AG09309 (cell line): ENCODE results near the gene NTSR1.

ENCODE experiments used
- DNase-seq: peaks from one replicate; pipeline ENCODE4 v3.0.0-alpha.2; 2010; ENCODE audit warnings: low read depth
- H3K4me3 ChIP-seq: 2 replicates; pipeline ENCODE4 v1.5.1; 2011; ENCODE audit warnings: mild to moderate bottlenecking, low read depth, low read length, moderate library complexity; ENCODE audit not compliant: control insufficient read depth
- TF ChIP-seq, protein P1 (sequence below): IDR thresholded peaks from 2 replicates; pipeline ENCODE4 v1.5.1; 2011; ENCODE audit warnings: mild to moderate bottlenecking, low read depth, low read length, inconsistent platforms; ENCODE audit not compliant: insufficient read depth, control insufficient read depth; ENCODE audit errors: missing control alignments

NTSR1 gene

DNA sequence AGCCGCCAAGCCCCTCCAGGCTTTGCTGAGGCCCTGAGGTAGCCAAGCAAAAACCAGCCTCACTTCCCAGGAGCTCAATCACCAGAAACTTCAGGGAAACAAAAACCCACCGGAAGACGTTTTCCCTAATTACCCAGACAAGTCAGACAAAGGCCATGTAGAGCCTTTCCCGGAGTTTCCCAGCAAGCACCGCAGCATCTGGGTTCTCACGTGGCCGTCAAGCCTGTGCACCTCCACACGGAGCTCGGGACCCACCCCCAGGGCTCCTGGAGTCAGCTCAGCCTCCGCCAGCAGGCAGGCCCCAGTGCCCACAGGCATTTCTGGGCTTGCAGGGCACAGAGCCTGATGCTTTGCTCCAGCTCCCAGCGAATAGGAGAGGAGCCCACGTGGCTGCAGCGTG is 77.5 kb downstream of the NTSR1 start:
- DNase-seq, result no peak
- H3K4me3 ChIP-seq, result no peak overlapping the region
- TF ChIP-seq, protein P1, sequence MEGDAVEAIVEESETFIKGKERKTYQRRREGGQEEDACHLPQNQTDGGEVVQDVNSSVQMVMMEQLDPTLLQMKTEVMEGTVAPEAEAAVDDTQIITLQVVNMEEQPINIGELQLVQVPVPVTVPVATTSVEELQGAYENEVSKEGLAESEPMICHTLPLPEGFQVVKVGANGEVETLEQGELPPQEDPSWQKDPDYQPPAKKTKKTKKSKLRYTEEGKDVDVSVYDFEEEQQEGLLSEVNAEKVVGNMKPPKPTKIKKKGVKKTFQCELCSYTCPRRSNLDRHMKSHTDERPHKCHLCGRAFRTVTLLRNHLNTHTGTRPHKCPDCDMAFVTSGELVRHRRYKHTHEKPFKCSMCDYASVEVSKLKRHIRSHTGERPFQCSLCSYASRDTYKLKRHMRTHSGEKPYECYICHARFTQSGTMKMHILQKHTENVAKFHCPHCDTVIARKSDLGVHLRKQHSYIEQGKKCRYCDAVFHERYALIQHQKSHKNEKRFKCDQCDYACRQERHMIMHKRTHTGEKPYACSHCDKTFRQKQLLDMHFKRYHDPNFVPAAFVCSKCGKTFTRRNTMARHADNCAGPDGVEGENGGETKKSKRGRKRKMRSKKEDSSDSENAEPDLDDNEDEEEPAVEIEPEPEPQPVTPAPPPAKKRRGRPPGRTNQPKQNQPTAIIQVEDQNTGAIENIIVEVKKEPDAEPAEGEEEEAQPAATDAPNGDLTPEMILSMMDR, result no peak

DNA sequence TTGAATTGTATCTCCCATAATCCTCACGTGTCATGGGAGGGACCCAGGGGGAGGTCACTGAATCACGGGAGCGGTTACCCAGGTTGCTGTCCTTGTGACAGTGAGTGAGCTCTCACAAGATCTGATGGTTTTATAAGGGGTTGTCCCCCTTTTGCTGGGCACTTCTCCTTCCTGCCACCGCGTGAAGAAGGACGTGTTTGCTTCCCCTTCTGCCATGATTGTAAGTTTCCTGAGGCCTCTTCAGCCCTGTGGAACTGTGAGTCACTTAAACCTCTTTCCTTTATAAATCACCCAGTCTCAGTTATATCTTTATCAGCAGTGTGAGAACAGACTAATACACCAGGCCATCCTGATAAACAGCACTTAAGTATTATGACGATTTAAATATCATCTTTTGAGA is 78.7 kb downstream of the NTSR1 start:
- DNase-seq, result no peak
- H3K4me3 ChIP-seq, result no peak overlapping the region
- TF ChIP-seq, protein P1, result no peak

DNA sequence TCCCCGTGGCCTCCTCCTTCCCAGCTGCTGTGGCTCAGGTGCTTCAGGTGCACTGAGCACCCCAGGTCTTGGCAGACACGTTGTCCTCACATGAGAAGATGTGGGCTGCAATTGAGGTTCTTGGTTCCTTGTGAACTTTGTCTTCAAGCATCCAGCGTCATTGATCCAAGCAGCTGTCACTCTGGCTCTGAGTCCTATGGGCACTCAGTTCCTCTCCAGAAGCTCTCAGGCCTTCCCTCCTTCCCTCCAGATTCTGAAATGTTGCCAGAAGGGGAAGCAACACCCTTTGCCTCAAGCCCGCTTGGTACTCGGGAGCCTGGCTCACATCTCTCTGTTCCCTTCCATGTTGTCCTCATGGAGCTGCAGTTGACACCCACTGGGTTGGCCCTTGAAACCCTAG is 79.2 kb downstream of the NTSR1 start:
- H3K4me3 ChIP-seq, result no peak overlapping the region
- DNase-seq, result no peak
- TF ChIP-seq, protein P1, result no peak

DNA sequence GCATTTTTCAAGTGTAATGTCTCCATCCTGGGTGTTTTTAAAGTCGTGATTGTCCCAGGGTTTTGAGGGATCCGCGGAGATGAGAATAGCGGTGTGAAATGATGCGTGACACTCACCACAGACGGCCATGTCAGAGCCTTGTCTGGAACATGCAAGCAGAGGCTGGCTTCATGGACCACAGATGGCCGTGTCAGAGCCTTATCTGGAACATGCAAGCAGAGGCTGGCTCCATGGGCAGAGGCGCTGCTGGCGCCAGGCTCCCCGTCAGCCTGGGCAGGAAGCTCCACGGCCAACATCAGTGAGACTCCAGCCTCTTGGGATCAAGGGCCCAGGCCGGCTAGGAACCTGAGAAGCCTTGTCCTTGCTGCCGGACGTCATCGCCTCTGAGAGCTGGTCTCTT is 80.0 kb downstream of the NTSR1 start:
- TF ChIP-seq, protein P1, result no peak
- no peak overlapping the region for H3K4me3 ChIP-seq
- DNase-seq, result no peak

DNA sequence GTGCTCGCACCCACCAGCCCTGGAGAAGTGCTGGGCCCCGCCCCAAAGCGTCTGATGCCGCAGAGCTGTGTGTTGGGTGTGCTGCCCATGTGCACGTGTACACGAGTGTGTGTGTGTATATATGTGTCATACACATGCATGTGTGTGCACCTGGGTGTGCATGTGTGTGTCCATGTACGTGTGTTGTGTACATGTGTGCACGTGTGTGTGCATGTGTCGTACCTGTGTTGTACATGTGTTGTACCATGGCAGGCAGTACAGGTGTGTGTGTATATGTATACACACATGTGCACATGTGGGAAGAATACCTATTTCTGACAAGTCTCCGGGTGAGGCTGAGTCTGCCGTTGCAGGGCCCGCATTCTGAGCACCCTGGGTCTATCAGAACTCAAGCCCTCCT is 81.4 kb downstream of the NTSR1 start:
- TF ChIP-seq, protein P1, result no peak
- DNase-seq, result no peak
- H3K4me3 ChIP-seq, result no peak overlapping the region

DNA sequence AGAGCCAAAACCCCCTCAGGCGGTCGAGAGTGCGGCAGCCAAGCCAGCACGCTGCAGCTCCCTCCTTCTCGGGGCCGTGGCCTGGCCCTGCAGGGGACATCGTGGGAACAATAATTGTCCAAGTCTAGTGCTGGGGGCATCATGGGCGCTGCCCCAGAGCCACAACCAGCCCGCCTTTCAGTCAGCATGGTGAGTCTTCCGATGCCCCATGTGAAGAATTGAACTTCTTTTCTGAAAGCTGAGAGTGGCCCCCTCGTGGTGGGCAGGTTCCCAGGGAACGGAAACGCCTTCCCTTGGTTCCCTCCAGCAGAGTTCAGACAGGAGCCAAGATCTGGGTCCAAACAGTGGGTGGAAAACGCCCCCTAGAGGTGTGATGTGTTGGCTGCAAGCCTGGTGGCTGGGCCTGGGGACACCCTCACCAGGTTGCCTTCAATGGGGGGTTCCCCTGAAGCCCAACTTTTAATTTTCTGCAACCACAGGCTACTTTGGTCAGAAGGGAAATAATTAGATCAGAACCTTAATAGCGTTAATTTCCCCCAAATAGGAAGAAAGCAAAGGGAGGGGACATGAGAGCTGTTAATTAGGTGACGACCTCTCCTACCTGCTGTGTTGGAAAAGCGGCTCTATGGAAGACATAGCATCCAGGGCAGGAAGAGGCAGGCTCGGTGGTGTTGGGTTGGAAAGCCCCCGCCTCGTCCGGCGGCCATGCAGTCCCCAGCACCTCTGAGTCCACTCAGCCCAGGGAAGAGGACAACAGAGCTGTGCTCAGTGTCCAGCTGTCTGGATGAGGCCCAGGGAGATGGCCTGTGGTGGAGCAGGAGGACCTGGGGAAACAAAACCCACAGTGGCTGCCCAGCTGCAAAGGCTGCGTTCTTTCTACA is 82.9 kb downstream of the NTSR1 start:
- TF ChIP-seq, protein P1, result peak; percentile 97
- H3K4me3 ChIP-seq, result no peak overlapping the region

More for the DNA sequence above, 82.9 kb downstream of the NTSR1 start:
- DNase-seq, result peak; percentile 63
